Right lobe of liver (tissue), 6 donors: ENCODE results near the gene PRKCB. TPM values are rescaled to one million over a fixed set of nuclear protein-coding genes. Genes with fewer than 3 reads are reported as not detected.

ENCODE experiments used
- ATAC-seq, 4 donors: fragments of 200-7000 bp; cut with Tn5 transposase; one replicate each; pipeline ENCODE4 v1.9.1; 2020; ENCODE audit warnings: mild to moderate bottlenecking in 4 of 4, moderate library complexity in 4 of 4
- DNase-seq, 3 donors: peaks; one replicate each; pipeline ENCODE4 v3.0.0-alpha.2; 2020
- H3K27ac ChIP-seq, 3 donors: fragments of 200-600 bp; one replicate each; pipeline ENCODE4 v1.8.0; 2022
- H3K27me3 ChIP-seq, 2 donors: fragments of 200-600 bp; one replicate each; pipeline ENCODE4 v1.8.0; 2022
- H3K36me3 ChIP-seq, 4 donors: fragments of 200-600 bp; sonication (generic) in 1 of 4; one replicate each; pipeline versions ENCODE4 v1.5.1 to v1.8.0; 2017 to 2022; ENCODE audit warnings: control low read depth in 1 of 4
- H3K4me1 ChIP-seq, 4 donors: fragments of 200-600 bp; sonication (generic) in 1 of 4; one replicate each; pipeline versions ENCODE4 v1.5.1 to v1.8.0; 2017 to 2022; ENCODE audit warnings: control low read depth in 1 of 4
- H3K4me3 ChIP-seq, 3 donors: fragments of 200-600 bp; one replicate each; pipeline ENCODE4 v1.8.0; 2022
- H3K9me3 ChIP-seq, 4 donors: fragments of 200-600 bp; sonication (generic) in 1 of 4; one replicate each; pipeline versions ENCODE4 v1.5.1 to v1.8.0; 2017 to 2022; ENCODE audit warnings: control low read depth in 1 of 4
- POLR2A ChIP-seq: fragments of 450-650 bp; IDR thresholded peaks from one replicate; pipeline ENCODE4 v1.6.1; 2017; ENCODE audit warnings: antibody characterized with exemption, mild to moderate bottlenecking
- WGBS: methylation state at CpG from one replicate; pipeline ENCODE4 v1.1.6; 2018; ENCODE audit warnings: low coverage, low lambda C conversion rate; ENCODE audit not compliant: insufficient coverage; ENCODE audit errors: missing lambda C conversion rate; 5-methylcytosine and 5-hydroxymethylcytosine counted together
- intact Hi-C, 2 donors: fragments of 100-400 bp; cut with DNase I; formaldehyde crosslinking; loops; one replicate each; pipeline versions ENCODE4 v1.11.2 to v1.14.1; 2022
- total RNA-seq, 6 experiments: library from RNA; depleted of rRNA in 2 of 6; stranded (reverse); fragments of >200 nt in 2 of 6; fragmentation: NEBNext Ultra II Directional in 3 of 6; extraction: Animal tissue kit (Norgen Biotek cat#: 25700) in 3 of 6; gene quantifications; one replicate each; pipeline versions ENCODE4 v1.1.0 to v1.2.4, GENCODE V29; 2016 to 2023
- TF ChIP-seq, protein P1 (sequence below), 4 donors: fragments of 200-600 bp in 3 of 4; fragments of 450-650 bp in 1 of 4; IDR thresholded peaks; one replicate each; pipeline versions ENCODE4 v1.5.1 to v1.8.0; 2016 to 2022; ENCODE audit warnings: antibody characterized with exemption in 4 of 4, mild to moderate bottlenecking in 2 of 4
- donor health status: DM: no; HTN: yes; CAD: no.
- donor health status: DM: no; HTN: no; CAD: no.
- donor health status: DM: no; HTN: no; CAD: no.
- donor health status: DM: no; HTN: yes; CAD: no.
- donor health status: DM: no; HTN: yes; CAD: no.

Gene PRKCB
- total RNA-seq, 6 experiments from 2014 or later = 1.7 to 8.1 (median 3.5) TPM

- Histone ChIP-seq H3K4me3 (no peak overlapping the region), H3K4me1 (no peaks in the 10 kb centered on the region), H3K27ac (no peak overlapping the region), H3K27me3 (no peaks in the 10 kb centered on the region), H3K36me3 (no peaks in the 10 kb centered on the region), H3K9me3 (no peaks in the 10 kb centered on the region)
- DNase-seq (no peak), ATAC-seq (no peak)
- WGBS = 59% methylated on average over 2 of the region's 3 CpGs
- intact Hi-C loops = loop anchor here in 1 of 2 donors (10.0 kb wide), 1 partner anchor 205 kb away; no protein-coding TSS in a partner anchor
- TF ChIP-seq, protein P1, sequence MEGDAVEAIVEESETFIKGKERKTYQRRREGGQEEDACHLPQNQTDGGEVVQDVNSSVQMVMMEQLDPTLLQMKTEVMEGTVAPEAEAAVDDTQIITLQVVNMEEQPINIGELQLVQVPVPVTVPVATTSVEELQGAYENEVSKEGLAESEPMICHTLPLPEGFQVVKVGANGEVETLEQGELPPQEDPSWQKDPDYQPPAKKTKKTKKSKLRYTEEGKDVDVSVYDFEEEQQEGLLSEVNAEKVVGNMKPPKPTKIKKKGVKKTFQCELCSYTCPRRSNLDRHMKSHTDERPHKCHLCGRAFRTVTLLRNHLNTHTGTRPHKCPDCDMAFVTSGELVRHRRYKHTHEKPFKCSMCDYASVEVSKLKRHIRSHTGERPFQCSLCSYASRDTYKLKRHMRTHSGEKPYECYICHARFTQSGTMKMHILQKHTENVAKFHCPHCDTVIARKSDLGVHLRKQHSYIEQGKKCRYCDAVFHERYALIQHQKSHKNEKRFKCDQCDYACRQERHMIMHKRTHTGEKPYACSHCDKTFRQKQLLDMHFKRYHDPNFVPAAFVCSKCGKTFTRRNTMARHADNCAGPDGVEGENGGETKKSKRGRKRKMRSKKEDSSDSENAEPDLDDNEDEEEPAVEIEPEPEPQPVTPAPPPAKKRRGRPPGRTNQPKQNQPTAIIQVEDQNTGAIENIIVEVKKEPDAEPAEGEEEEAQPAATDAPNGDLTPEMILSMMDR (IDR thresholded peaks at IDR 0.05) = no peak
- no peak for TF ChIP-seq POLR2A
Measured at GRCh38 chr16:24009955-24010354, 174.2 kb downstream of the PRKCB start.

- TF ChIP-seq, protein P1 (IDR thresholded peaks at IDR 0.05) = peak; percentile 57 to 80 (median 75)
- TF ChIP-seq POLR2A = no peak
- H3K9me3 ChIP-seq = no peaks in the 10 kb centered on the region
- no peaks in the 10 kb centered on the region for H3K27me3 ChIP-seq
- intact Hi-C loops = loop anchor here in 1 of 2 donors (10.0 kb wide), 1 partner anchor 206 kb away; no protein-coding TSS in a partner anchor
- DNase-seq = peak; percentile 60 to 78 (median 71)
- H3K4me1 ChIP-seq = no peaks in the 10 kb centered on the region
- no peak overlapping the region for H3K27ac ChIP-seq
- H3K4me3 ChIP-seq = no peak overlapping the region
- H3K36me3 ChIP-seq = no peaks in the 10 kb centered on the region
- peak; percentile 65 to 90 (median 83) for ATAC-seq
- 54% methylated on average over 7 of the region's 8 CpGs for WGBS
Measured at GRCh38 chr16:24010440-24011089, 174.8 kb downstream of the PRKCB start.

DNA sequence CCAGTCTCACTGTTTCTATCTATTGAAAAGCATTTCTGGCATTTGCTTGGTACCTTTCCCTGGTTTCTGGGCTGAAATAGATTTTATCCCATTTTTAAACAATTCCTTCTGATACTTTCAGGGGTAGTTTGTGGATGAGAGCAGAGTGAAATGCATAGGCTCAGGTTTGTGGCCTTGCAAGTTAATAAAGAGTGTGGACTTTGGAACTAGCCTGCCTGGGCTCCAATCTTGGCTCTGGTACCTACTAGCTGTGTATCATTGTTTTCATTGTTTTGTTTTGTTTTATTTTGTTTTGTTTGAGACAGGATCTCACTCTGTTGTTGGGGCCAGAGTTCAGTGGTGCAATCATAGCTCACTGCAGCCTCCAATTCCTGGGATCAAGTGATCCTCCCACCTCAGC lies 175.5 kb downstream of the PRKCB start:
- no peak for DNase-seq
- no peaks in the 10 kb centered on the region for H3K4me1 ChIP-seq
- no peaks in the 10 kb centered on the region for H3K9me3 ChIP-seq
- no peaks in the 10 kb centered on the region for H3K27me3 ChIP-seq
- no peak for ATAC-seq
- TF ChIP-seq POLR2A = no peak
- TF ChIP-seq, protein P1 (IDR thresholded peaks at IDR 0.05) = no peak
- no peaks in the 10 kb centered on the region for H3K36me3 ChIP-seq
- intact Hi-C loops = loop anchor here in 1 of 2 donors (10.0 kb wide), 1 partner anchor 206 kb away; no protein-coding TSS in a partner anchor
- H3K27ac ChIP-seq = no peak overlapping the region
- no peak overlapping the region for H3K4me3 ChIP-seq

GRCh38 chr16:24013054-24013636 lies 177.4 kb downstream of the PRKCB start:
- Histone ChIP-seq H3K9me3 (no peaks in the 10 kb centered on the region), H3K4me1 (no peaks in the 10 kb centered on the region), H3K27me3 (no peaks in the 10 kb centered on the region), H3K4me3 (no peak overlapping the region), H3K36me3 (no peaks in the 10 kb centered on the region), H3K27ac (no peak overlapping the region)
- WGBS = 59% methylated on average over 4 of the region's 5 CpGs
- TF ChIP-seq POLR2A = no peak
- TF ChIP-seq, protein P1 (IDR thresholded peaks at IDR 0.05) = no peak
- intact Hi-C loops = loop anchor here in 1 of 2 donors (10.0 kb wide), 1 partner anchor 208 kb away; no protein-coding TSS in a partner anchor
- no peak for ATAC-seq
- no peak for DNase-seq
